ENCODE data around the gene PPIC.
"Not testable (repeated sequence)": the region's sequence is repeated elsewhere in the genome, so short reads cannot be mapped to it uniquely, and the experiment has no call there.

GRCh38 chr5:122973759-122974158 is 62.8 kb downstream of the PPIC start:
- TF ChIP-seq, protein P1, sequence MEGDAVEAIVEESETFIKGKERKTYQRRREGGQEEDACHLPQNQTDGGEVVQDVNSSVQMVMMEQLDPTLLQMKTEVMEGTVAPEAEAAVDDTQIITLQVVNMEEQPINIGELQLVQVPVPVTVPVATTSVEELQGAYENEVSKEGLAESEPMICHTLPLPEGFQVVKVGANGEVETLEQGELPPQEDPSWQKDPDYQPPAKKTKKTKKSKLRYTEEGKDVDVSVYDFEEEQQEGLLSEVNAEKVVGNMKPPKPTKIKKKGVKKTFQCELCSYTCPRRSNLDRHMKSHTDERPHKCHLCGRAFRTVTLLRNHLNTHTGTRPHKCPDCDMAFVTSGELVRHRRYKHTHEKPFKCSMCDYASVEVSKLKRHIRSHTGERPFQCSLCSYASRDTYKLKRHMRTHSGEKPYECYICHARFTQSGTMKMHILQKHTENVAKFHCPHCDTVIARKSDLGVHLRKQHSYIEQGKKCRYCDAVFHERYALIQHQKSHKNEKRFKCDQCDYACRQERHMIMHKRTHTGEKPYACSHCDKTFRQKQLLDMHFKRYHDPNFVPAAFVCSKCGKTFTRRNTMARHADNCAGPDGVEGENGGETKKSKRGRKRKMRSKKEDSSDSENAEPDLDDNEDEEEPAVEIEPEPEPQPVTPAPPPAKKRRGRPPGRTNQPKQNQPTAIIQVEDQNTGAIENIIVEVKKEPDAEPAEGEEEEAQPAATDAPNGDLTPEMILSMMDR (IDR thresholded peaks at IDR 0.05; ENCODE audit: low read length), result not testable (repeated sequence)
- not testable (repeated sequence) for TF ChIP-seq EZH2 (IDR thresholded peaks at IDR 0.05; ENCODE audit: borderline replicate concordance, low read length)

Data from OCI-LY1 (cell line).